Measurements from ENCODE around the gene CALN1.

The CALN1 gene

GRCh38 chr7:72321637-72322036 lies 90.5 kb downstream of the CALN1 start:
- DNase-seq = no peak

- no peak for DNase-seq
Observed at GRCh38 chr7:72321081-72321480, 91.1 kb downstream of the CALN1 start.

GRCh38 chr7:72317341-72317740 lies 94.8 kb downstream of the CALN1 start:
- DNase-seq = no peak

- DNase-seq = no peak
Observed at GRCh38 chr7:72316148-72316547, 96.0 kb downstream of the CALN1 start.

GRCh38 chr7:72313906-72314305 lies 98.2 kb downstream of the CALN1 start:
- no peak for DNase-seq

GRCh38 chr7:72310301-72310700 lies 101.8 kb downstream of the CALN1 start:
- no peak for DNase-seq

GRCh38 chr7:72309476-72309875 lies 102.7 kb downstream of the CALN1 start:
- no peak for DNase-seq

- DNase-seq = no peak
Observed at GRCh38 chr7:72308986-72309385, 103.2 kb downstream of the CALN1 start.

GRCh38 chr7:72307566-72307965 lies 104.6 kb downstream of the CALN1 start:
- no peak for DNase-seq

- DNase-seq = no peak
Observed at GRCh38 chr7:72298912-72299311, 113.2 kb downstream of the CALN1 start.

GRCh38 chr7:72298091-72298490 lies 114.0 kb downstream of the CALN1 start:
- no peak for DNase-seq

- no peak for DNase-seq
Observed at GRCh38 chr7:72297636-72298035, 114.5 kb downstream of the CALN1 start.

GRCh38 chr7:72292794-72293193 lies 119.3 kb downstream of the CALN1 start:
- DNase-seq = no peak

- no peak for DNase-seq
Observed at GRCh38 chr7:72292118-72292517, 120.0 kb downstream of the CALN1 start.

GRCh38 chr7:72286519-72286918 lies 125.6 kb downstream of the CALN1 start:
- DNase-seq = no peak

- DNase-seq = no peak
Observed at GRCh38 chr7:72283309-72283708, 128.8 kb downstream of the CALN1 start.

GRCh38 chr7:72281308-72281707 lies 130.8 kb downstream of the CALN1 start:
- DNase-seq = no peak

GRCh38 chr7:72279203-72279602 lies 132.9 kb downstream of the CALN1 start:
- no peak for DNase-seq

- DNase-seq = no peak
Observed at GRCh38 chr7:72278550-72278949, 133.6 kb downstream of the CALN1 start.

- DNase-seq = no peak
Observed at GRCh38 chr7:72275382-72276070, 136.6 kb downstream of the CALN1 start.

GRCh38 chr7:72272479-72272878 lies 139.7 kb downstream of the CALN1 start:
- no peak for DNase-seq

- no peak for DNase-seq
Observed at GRCh38 chr7:72268796-72269195, 143.3 kb downstream of the CALN1 start.

- DNase-seq = no peak
Observed at GRCh38 chr7:72268090-72268489, 144.0 kb downstream of the CALN1 start.

- no peak for DNase-seq
Observed at GRCh38 chr7:72267291-72267800, 144.8 kb downstream of the CALN1 start.

GRCh38 chr7:72266771-72267170 lies 145.4 kb downstream of the CALN1 start:
- DNase-seq = no peak
